Breast epithelium (tissue), 4 donors: ENCODE measurements around the gene HNMT. TPM values are rescaled to one million over a fixed set of nuclear protein-coding genes. Genes with fewer than 3 reads are reported as not detected.
"Not testable (repeated sequence)": the region's sequence is repeated elsewhere in the genome, so short reads cannot be mapped to it uniquely, and the experiment has no call there.

Experiments used
- DNase-seq, 2 donors: peaks; one replicate each; pipeline ENCODE4 v3.0.0-alpha.2; 2019; ENCODE audit warnings: low spot score in 2 of 2
- H3K27ac ChIP-seq, 2 donors: fragments of 200-600 bp; sonication (generic) in 1 of 2; one replicate each; pipeline ENCODE4 v1.5.1; 2016 to 2019; ENCODE audit warnings: mild to moderate bottlenecking in 1 of 2
- H3K27me3 ChIP-seq, 2 donors: fragments of 200-600 bp; sonication (generic) in 1 of 2; one replicate each; pipeline versions ENCODE4 v1.5.1 to v1.6.0; 2017 to 2019; ENCODE audit warnings: control low read depth in 1 of 2, mild to moderate bottlenecking in 1 of 2
- H3K36me3 ChIP-seq: fragments of 200-600 bp; one replicate; pipeline ENCODE4 v1.5.1; 2019
- H3K4me1 ChIP-seq, 2 donors: fragments of 200-600 bp; sonication (generic); one replicate each; pipeline ENCODE4 v1.5.1; 2016 to 2019; ENCODE audit warnings: control low read depth in 1 of 2
- H3K4me3 ChIP-seq, 3 donors: fragments of 200-600 bp; sonication (generic); 1 replicate in 2 of 3; 2 replicates in 1 of 3; pipeline ENCODE4 v1.5.1; 2016 to 2019; ENCODE audit warnings: mild to moderate bottlenecking in 3 of 3, moderate library complexity in 2 of 3
- H3K9me3 ChIP-seq, 2 donors: fragments of 200-600 bp; sonication (generic) in 1 of 2; one replicate each; pipeline ENCODE4 v1.5.1; 2016 to 2019; ENCODE audit warnings: control low read depth in 1 of 2
- POLR2A ChIP-seq: fragments of 450-650 bp; IDR thresholded peaks from one replicate; pipeline ENCODE4 v1.6.1; 2016; ENCODE audit warnings: antibody characterized with exemption, mild to moderate bottlenecking, moderate library complexity
- POLR2AphosphoS5 ChIP-seq, 3 donors: sonication (generic); formaldehyde crosslinking; IDR thresholded peaks; one replicate each; pipeline ENCODE4 v1.6.1; 2017; ENCODE audit warnings: antibody characterized with exemption in 3 of 3
- intact Hi-C: fragments of 100-400 bp; cut with DNase I; formaldehyde crosslinking; loops from one replicate; pipeline ENCODE4 v1.15.1; 2023; ENCODE audit warnings: low total_unique reads
- total RNA-seq, 3 donors: library from RNA; depleted of rRNA; stranded (reverse); fragments of >200 nt; gene quantifications; one replicate each; pipeline ENCODE4 v1.1.0, GENCODE V29; 2016
- TF ChIP-seq, protein P1 (sequence below), 3 donors: fragments of 450-650 bp; IDR thresholded peaks; one replicate each; pipeline ENCODE4 v1.5.1; 2016 to 2017; ENCODE audit warnings: antibody characterized with exemption in 3 of 3, mild to moderate bottlenecking in 3 of 3, moderate library complexity in 3 of 3

HNMT gene
- total RNA-seq, 3 donors from 2014 or later: 94.7 to 174 (median 105) TPM

DNA sequence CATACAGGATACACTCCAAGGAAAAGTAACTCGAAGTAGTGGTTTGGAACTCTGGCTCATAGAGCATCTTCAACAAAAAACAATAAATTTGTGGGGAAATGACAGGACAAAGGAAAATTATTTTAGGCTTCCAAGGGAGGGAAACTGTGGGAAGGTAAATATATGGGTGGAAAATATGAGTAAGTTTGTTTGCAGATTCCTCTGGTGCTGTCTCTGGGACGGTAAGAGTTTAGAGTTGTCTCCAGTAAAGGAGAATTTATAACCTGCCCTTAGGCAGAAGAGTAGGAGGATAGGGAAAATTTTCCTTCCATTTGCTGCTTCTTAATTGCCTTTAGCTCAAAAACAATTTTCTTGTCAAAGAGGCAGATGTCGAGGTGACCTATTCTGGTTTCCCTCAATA lies 19.3 kb downstream of the HNMT start:
- Histone ChIP-seq H3K27ac (no peak overlapping the region), H3K36me3 (no peaks in the 10 kb centered on the region), H3K4me1 (no peaks in the 10 kb centered on the region), H3K9me3 (no peaks in the 10 kb centered on the region), H3K27me3 (no peaks in the 10 kb centered on the region), H3K4me3 (no peak overlapping the region)
- intact Hi-C loops: no loop called here
- TF ChIP-seq POLR2AphosphoS5 (IDR thresholded peaks at IDR 0.05): no peak
- TF ChIP-seq, protein P1, sequence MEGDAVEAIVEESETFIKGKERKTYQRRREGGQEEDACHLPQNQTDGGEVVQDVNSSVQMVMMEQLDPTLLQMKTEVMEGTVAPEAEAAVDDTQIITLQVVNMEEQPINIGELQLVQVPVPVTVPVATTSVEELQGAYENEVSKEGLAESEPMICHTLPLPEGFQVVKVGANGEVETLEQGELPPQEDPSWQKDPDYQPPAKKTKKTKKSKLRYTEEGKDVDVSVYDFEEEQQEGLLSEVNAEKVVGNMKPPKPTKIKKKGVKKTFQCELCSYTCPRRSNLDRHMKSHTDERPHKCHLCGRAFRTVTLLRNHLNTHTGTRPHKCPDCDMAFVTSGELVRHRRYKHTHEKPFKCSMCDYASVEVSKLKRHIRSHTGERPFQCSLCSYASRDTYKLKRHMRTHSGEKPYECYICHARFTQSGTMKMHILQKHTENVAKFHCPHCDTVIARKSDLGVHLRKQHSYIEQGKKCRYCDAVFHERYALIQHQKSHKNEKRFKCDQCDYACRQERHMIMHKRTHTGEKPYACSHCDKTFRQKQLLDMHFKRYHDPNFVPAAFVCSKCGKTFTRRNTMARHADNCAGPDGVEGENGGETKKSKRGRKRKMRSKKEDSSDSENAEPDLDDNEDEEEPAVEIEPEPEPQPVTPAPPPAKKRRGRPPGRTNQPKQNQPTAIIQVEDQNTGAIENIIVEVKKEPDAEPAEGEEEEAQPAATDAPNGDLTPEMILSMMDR (IDR thresholded peaks at IDR 0.05): no peak
- no peak for TF ChIP-seq POLR2A
- no peak for DNase-seq

DNA sequence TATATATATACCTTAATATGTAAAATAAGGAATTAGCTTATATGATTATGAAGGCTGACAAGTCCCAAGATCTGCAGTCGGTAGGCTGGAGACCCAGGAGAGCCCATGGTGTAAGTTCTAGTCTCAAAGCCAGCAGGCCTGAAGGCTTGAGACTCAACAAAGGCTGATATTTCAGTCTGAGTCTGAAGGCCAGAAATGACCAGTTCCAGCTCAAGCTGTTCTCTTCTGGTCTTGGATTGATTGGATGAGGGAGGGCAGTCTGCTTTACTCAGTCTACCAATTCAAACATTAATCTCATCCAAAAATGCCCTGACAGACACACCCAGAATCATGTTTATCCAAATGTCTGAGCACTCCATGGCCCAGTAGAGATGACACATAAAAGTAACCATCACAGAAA lies 22.0 kb downstream of the HNMT start:
- no peak overlapping the region for H3K4me3 ChIP-seq
- no peaks in the 10 kb centered on the region for H3K36me3 ChIP-seq
- H3K4me1 ChIP-seq: no peaks in the 10 kb centered on the region
- H3K27me3 ChIP-seq: no peaks in the 10 kb centered on the region
- intact Hi-C loops: no loop called here
- no peak for DNase-seq
- no peak overlapping the region for H3K27ac ChIP-seq
- no peaks in the 10 kb centered on the region for H3K9me3 ChIP-seq
- TF ChIP-seq, protein P1 (IDR thresholded peaks at IDR 0.05): no peak
- TF ChIP-seq POLR2A (no peak), POLR2AphosphoS5 (IDR thresholded peaks at IDR 0.05) (no peak)

DNA sequence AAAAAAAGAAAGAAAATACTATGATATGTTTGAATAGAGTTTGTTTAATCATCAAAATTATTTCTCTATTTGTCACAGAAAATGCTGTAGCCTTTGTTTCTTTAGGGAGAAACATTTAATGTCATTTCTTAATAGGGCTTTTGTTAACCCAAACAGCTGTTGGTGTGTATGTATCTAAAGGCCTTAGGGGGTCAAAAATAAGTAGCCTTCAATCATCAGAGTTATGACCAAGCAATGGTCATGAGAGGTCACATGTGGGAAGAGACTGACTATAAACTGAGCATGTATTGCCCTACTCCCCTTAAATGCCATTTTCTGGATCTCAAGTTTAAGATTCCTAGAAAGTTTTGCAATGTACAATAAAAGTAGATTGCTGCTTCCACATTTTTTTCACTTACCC lies 22.7 kb downstream of the HNMT start:
- no peaks in the 10 kb centered on the region for H3K27me3 ChIP-seq

DNA sequence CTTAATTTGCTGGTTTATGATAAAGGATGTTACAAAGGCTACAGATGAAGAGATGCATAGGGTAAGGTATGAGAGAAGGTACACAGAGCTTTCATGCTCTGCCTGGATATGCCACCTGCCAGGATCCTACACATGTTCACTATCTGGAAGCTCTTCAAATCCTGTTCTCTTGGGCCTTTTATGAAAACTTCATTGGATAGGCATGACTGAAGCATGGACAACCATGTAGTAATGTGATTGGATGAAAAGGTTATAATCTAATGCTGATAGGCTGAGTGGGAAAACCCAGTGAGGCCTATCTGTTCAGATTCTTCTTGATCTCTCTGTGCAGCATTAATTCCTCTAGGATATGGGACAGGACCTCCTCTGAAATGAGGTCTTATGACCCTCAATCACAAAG lies 26.8 kb downstream of the HNMT start:
- H3K4me3 ChIP-seq: no peak overlapping the region
- H3K27me3 ChIP-seq: no peaks in the 10 kb centered on the region
- H3K36me3 ChIP-seq: no peaks in the 10 kb centered on the region
- TF ChIP-seq, protein P1 (IDR thresholded peaks at IDR 0.05): no peak
- TF ChIP-seq POLR2AphosphoS5 (IDR thresholded peaks at IDR 0.05) (no peak), POLR2A (no peak)
- no peak for DNase-seq
- intact Hi-C loops: no loop called here
- H3K27ac ChIP-seq: no peak overlapping the region
- H3K4me1 ChIP-seq: no peaks in the 10 kb centered on the region
- H3K9me3 ChIP-seq: no peaks in the 10 kb centered on the region

More for the DNA sequence above, 22.7 kb downstream of the HNMT start:
- TF ChIP-seq, protein P1 (IDR thresholded peaks at IDR 0.05): no peak
- TF ChIP-seq POLR2AphosphoS5 (IDR thresholded peaks at IDR 0.05) (no peak), POLR2A (no peak)
- Histone ChIP-seq H3K36me3 (no peaks in the 10 kb centered on the region), H3K4me3 (no peak overlapping the region), H3K27ac (no peak overlapping the region), H3K4me1 (no peaks in the 10 kb centered on the region), H3K9me3 (no peaks in the 10 kb centered on the region)
- no peak for DNase-seq
- intact Hi-C loops: no loop called here

DNA sequence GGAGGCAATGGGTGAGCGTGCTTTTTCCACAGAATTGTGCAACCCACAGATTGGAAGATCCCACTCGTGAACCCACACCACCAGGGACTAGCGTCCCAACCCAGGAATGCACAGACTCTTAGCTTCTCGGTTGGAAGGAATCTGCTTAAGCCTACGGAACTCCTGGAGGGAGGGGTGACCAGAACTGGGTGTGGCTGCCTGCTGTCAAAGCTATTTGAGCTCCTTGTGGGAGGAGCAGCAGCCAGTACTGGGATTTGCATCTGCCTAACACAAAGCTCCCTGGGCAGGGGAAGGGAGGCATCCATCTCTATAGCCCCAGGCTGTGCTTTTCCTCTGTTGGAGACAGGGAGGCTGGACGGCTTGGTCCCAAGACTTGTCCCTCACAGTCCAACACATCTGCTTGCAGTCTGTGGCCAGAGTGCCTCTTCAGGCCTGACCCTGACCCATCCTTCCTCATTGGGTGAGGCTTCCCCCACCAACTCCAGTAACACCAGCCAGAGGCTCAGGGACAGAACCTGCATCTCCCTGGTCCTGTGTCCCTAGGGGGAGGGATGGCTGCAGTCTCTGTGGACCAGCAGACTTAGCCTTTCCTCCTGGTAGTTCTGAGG lies 27.9 kb downstream of the HNMT start:
- intact Hi-C loops: no loop called here
- no peak overlapping the region for H3K4me3 ChIP-seq

DNA sequence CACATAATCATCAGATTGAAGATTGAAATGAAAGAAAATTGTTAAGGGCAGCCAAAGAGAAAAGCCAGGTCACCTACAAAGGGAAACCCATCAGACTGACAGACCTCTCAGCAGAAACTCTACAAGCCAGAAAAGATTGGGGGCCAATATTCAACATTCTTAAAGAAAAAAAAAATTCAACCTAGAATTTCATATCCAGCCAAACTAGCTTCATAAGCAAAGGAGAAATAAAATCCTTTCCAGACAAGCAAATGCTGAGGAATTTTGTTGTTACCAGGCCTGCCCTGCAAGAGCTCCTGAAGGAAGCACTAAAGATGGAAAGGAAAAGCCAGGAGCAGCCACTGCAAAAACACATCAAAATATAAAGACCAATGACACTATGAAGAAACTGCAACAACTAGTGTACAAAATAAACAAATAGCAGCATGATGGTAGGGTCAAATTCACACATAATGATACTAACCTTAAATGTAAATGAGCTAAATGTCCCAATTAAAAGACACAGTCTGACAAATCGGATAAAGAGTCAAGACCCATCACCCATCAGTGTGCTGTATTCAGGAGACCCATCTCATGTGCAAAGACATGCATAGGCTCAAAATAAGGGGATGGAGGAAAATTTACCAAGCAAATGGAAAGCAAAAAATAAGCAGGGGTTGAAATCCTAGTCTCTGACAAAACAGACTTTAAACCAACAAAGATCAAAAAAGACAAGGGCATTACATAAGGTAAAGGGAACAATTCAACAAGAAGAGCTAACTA lies 29.6 kb downstream of the HNMT start:
- H3K4me3 ChIP-seq, H3K9me3 ChIP-seq, DNase-seq, intact Hi-C loops, H3K27ac ChIP-seq, H3K27me3 ChIP-seq, H3K4me1 ChIP-seq, H3K36me3 ChIP-seq: not testable (repeated sequence)

More for the DNA sequence above, 27.9 kb downstream of the HNMT start:
- no peak overlapping the region for H3K27ac ChIP-seq
- TF ChIP-seq, protein P1 (IDR thresholded peaks at IDR 0.05): no peak
- H3K9me3 ChIP-seq: no peaks in the 10 kb centered on the region
- H3K4me1 ChIP-seq: no peaks in the 10 kb centered on the region
- DNase-seq: no peak
- H3K36me3 ChIP-seq: no peaks in the 10 kb centered on the region
- no peaks in the 10 kb centered on the region for H3K27me3 ChIP-seq

DNA sequence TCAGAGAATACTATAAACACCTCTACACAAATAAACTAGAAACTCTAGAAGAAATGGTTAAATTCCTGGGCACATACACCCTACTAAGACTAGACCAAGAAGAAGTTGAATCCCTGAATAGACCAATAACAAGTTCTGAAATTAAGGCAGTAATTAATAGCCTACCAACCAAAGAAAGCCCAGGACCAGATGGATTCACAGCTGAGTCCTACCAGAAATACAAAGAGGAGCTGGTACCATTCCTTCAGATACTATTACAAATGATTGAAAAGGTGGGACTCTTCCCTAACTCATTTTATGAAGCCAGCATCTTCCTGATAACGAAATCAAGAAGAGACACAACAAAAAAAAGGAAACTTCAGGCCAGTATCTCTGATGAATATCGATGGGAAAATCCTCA lies 31.1 kb downstream of the HNMT start:
- H3K4me1 ChIP-seq, H3K27ac ChIP-seq, DNase-seq, intact Hi-C loops, H3K9me3 ChIP-seq, H3K27me3 ChIP-seq, H3K4me3 ChIP-seq, H3K36me3 ChIP-seq: not testable (repeated sequence)

DNA sequence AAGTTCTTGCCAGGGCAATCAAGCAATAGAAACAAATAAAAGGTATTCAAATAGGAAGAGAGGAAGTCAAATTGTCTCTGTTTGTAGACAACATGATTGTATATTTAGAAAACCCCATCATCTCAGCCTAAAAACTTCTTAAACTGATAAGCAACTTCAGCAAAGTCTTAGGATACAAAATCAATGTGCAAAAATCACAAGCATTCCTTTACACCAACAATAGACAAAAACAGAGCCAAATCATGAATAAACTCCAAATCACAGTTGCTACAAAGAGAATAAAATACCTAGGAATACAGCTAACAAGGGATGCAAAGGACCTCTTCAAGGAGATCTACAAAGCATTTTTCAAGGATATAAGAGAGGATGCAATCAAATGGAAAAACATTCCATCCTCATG lies 31.9 kb downstream of the HNMT start:
- H3K27ac ChIP-seq, H3K9me3 ChIP-seq, H3K4me1 ChIP-seq, H3K4me3 ChIP-seq, DNase-seq, H3K36me3 ChIP-seq, H3K27me3 ChIP-seq, intact Hi-C loops: not testable (repeated sequence)
